HK-2 (cell line): ENCODE data around the gene KIF1A.

Experiments
- DNase-seq: peaks from one replicate; pipeline ENCODE4 v3.0.0-alpha.2; 2018; ENCODE audit not compliant: unreplicated experiment

KIF1A gene

DNA sequence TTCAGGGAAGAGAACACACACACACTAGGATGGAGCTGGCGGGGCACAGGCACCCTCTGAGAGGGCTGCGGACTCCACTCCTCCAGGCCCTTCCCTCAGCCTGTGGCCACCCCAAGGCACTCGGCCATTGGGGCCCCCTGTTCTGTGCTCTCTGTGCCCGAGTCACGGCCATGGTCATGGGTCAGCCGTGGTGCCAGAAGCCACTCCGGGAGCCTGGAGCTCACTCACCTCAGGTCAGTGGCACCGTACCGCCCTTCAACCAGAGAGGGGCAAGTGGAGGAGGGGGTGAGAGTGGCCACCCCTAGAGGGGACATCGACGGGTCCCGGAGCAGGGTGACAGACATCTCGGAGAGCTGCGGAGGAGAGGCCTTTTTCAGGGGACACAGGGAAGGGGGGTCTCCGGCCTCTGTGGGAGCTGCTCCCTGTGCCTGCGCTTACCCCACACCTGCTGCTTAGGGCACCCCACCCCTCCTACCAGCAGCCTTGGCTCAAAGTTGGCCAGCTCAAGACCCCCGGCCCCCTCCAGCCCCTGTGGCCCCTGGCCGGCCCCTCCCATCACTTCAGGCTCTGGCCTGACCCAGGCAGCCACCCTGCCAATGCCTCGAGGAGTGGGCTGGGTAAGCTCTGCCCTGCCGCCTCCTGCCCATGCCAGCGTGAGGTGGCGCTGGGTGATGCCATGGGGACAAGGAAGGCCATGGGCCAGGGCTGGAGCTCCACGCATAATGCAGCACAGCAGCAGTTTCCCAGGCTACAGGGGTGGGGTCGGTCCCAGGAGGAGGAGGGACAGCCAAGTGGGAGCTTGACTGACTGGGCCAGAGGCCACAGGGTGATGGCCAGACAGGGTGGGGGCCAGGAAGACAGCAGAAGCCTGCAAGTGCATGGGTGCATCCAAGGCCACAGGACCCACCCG, 99.1 kb downstream of the KIF1A start:
- DNase-seq: no peak

DNA sequence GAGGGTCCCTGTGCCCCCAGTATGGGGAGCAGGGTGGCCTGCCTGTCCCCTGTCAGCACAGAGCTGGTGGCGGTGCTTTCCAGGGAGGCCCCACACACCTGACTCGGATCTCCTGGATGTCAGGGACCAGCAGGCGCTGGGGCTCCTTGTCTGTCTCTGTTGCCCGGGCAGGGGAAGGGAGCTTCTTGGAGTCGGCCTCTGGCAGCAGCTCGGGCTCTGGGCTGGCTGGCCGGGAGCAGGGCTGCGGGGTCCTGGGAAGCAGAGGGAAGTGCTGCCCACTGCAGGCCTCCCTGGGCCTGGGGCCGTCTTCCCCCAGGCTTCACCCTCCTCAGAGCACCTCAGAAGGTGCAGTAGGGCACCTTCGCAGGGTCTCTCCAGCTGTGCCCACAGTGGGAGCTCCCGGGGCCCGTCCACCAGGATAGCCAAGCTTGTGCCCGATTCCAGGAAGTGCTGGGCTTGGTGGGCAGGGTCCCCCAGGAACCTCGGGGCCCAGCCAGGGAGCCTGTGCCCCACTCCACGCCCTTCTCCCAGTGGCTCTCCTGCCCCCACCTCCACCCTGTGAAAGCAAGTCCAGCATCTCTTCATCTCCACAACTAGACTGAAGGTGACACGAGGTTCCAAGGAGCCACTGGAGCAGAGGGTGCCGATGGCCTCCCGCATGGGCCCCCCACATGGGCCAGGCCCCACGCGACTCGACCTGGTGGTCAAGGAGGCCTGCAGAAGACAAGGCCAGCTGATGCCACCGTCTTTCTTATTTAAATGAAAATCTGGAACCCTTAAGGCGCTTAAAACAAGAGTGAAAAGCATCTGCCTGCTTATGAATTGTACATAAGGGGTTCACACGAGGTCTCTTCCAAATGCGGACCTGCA, 100.1 kb downstream of the KIF1A start:
- no peak for DNase-seq

DNA sequence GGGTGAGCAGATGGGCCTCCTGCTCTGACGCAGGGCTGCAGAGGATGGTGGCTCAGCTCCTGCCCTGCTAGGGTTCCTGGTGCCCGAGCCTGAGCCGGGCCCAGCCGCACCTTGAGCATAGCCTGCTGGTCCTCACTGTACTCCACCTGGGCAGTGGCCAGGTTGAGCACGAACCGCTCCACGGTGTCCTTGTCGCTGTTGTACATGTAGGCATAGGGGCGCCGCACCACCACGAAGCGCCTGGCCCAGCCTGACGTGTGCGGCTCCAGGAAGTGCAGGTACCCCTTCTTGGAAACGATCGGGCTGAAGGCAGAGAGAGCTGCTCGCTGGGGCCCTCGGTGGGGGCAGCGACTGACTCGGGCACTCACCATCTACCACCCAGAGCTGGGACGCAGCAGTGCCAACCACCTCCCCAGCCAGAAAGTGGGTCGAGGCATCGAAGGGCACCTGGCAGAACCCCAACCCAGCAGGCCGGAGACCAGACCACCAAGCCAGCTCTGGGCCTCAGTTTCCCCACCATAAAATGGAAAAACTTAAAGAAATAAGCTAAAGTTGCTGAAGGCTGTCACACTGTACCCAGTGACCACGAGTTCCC, 101.0 kb downstream of the KIF1A start:
- DNase-seq: no peak

DNA sequence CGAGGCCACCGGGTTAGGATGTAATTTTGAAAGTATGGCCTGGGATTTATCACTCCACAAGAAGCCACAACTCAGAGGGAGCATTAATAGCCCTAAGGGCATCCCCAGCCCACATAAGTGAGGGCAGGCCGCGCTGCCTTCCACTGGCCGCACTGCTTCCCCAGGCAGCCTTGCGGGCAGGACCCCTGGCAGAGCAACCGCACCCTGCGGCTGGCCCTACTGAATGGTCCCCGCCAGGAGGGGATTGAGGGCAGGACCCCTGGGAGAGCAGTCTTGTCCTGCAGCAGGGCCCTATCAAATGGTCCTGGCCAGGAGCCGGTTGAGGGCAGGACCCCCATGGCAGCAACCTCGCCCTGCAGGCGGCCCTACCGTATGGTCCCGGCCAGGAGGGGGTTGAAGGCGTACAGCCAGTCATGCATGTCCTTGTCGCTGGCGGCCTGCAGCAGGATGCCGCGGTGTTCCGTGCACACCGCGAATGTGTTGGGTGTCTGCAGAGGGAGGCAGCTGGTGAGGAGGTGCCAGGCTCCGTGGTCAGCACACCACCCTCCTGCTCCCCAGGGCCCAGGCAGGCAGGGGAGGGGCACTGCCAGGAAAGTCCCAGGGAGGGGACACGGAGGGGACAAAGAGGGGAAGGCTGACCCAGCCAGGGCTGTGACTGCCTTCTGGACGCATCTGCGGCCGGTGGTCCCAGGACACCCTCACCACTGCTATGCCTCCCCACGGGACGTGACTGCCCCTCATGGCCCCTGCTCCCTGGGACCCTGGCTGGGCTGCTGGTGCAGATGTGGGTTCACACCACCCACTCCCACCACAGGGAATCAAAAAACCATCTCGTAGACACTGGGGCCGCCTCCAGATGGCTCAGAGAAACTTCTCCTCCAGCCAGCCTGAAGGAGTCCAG, 102.1 kb downstream of the KIF1A start:
- DNase-seq: no peak

DNA sequence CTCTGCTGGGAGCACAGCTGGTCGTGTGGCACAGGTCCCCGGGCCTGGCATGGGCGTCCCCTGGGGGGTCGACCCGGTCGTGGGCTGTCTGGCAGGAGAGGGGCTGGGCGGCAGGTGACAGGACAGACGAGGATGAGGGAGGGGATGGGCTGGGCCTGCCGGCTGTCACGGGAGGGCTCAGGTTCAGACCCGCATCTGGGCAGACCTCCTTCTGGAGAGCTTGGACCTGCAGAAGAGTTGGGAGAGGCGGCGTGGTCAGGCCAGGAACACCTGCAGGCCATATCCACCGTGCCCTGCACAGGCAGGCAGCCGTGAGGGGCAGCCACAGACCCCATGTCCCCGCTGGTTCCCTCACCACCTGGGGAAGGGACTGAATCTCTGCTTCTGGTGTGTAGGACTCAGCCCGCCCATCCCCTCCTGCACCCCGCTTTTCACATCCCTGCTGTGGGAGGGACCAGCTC, 102.8 kb downstream of the KIF1A start:
- no peak for DNase-seq

DNA sequence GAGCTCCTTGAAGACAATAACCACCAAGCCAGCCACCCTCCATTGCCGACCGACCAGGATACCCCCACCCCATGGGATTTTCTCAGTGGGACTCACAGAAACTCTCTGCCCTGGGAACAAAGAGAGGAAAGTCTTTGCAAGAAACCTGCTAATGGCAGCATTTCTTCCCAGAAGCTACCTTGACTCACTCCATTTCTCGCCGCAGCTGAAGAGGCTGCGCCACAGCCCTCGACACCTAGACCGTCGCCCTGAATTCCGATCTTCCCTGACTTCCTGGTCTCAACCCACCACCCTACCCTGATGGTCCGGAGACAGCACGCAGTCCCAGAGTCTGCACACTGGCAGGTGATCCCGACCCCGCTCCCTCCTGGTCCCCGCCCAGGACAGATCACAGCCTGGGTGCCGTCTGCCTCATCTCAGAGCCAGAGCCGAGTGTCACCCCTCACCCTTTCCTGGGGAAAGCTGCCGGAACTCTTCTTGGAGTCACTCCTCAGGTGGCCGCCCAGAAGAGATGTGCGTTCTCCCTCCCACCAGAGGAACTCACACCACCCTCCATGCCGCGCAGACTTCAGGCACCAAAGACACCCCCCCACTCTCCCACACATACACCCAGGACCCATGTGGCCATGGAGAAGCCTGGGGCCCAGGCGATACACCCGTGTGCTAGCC, 103.8 kb downstream of the KIF1A start:
- no peak for DNase-seq

DNA sequence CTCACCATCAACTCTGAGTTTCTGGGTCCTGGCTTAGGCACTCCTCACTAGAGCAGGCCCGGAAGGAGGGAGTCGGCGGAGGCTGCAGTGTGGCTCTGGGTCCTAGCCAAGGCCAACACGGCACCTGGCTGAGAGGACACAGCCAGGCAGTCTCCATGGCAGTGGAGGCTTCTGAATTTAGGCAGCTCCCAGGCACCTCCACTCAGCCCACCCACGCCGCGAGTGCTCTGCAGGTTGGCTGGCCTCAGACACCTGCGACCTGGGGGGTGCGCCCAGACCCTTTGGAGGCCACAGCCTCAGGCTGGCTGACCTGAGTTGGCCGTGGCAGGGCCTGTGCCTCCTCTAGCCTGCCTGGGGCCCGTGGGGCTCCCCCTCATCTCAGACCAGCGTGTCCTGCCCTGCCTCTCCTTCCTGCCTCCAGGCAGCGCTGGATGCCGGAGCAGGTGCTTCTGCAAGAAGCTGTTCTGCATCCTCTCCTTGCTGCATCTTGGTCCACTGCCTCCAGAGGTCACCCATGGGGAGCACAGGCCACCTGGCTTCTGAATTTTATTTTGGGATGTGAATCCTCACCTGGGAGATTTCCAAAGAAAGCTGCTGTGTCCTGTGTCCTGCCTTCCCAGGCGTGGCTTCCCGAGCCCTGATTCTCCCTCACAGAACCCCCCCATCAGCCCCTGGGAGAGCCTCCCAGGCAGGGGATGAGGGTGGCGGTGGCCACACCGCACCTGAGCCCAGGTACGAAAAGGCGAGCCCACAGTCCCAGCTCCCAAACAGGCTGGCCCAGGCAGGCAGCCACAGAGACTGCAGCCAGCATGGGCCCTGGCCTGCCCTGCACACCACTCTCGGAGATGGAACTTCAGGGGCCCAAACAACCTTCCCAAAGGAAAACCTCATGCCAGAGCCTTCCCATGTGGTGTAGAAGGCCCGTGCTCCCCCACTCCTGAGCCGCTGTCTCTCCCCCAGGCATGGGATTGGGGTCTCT, 105.0 kb downstream of the KIF1A start:
- no peak for DNase-seq

DNA sequence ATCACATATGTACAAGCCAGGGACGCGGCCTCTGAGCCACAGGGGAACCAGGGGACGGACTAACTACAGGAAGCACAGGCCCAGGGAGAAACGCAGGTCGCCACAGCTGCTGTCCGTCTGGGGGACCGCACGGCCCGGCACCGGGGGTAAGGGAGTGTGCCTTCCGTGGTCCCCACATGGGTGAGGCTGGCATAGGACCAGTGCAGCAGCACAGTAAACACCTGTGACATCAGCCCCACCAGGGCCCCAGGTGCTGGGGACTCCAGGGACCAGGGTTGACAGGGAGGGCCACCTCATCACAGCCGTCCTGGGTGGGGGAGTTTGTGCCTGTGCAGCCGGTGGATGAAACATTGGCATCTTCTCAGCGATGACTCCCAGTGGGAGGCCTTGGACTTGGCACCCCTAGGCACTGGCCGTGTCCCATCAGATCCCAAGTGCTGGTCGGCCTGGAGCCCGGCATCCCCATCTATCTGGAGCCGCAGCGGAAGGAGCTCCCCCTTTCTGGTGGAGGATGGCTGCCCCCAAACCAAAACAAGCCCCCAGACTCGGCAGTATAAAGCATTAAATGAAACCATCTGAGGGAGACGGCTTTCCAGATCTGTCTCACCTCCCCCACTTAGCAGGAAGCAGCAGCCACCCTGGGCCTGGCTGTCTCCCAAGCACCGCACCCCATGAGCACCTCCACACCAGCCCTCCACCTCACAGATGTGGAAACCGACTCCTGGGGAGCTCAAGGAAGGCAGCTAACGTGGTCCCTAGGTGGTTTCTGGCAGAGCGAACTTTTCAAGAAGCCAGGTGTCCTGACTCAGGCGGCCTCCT, 105.9 kb downstream of the KIF1A start:
- DNase-seq: no peak

DNA sequence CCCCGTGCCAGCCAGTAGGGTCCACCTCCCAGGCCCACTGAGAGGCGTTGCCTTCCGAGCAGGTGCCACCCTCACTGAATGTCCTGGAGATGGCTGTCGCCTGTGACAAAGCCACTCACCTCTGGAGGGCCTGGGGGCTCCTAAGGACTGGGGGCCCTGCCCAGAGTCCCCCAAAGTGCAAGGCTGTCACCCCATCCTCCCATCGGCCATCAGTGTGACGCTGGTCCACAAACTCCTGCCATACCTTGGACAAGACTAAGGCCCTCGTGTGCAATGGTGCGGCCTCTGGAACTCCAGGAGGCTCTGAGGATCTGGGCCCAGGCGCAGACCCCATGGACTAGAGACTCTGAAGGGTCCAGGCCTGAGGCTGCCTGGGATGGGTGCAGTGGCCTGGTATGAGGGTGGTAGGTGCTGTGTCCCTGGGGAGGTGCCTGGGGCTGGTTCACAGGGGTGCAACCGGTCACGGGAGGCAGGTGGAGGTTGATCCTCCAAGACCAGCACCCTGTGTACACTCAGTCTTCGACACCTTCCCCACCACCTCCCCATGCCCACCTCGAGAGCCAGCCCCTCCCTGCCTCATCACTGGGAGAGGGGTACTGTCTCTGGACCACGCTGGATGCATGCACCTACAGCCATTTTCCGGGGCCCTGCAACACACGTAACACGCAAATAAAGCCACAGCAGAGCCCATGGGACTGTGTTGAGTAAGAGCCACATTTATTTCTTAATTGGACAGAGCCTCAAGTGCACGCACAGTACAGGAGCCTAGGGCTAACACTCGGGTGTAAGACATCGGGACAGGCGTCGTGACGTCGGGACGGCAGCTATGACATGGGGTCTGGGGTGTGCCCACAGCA, 106.7 kb downstream of the KIF1A start:
- DNase-seq: no peak

DNA sequence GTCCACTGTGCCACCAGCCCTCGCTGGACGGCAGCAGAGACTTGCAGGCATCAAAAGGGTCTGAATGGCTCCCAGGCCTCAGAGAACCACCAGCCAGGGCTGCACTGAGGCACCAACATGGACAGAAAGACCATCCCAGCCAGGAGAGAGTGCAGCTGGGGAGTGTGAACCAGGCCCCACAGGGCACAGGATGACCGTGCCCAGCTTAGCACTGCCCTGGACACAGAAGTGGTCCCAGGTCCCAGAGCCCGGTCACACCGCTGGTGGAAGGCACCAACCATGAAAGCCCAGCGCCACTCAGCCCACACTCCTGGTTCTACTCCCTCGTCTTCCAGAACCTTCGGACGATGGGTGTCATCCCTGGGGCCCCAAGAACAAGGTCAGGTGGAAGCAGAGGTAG, 107.9 kb downstream of the KIF1A start:
- no peak for DNase-seq

DNA sequence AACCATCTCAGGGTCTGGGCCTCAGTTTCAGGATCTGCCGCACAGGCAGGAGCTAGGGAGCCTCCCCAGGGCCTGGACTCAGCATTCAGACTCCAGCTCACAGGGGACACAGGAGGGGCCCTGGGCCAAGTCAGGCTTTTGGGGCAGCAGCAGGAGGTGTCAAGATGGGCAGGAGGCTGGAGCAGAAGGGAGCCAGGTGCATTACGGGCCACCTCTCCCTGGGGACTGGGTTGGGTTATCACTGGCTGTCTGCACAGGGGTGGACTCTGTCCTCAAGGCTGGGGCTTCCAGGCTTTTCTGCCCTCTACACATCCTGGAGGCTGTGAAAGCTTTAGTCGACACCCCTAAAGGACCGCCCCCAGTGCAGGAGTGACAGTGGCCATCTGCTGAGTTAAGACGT, 108.3 kb downstream of the KIF1A start:
- DNase-seq: no peak

DNA sequence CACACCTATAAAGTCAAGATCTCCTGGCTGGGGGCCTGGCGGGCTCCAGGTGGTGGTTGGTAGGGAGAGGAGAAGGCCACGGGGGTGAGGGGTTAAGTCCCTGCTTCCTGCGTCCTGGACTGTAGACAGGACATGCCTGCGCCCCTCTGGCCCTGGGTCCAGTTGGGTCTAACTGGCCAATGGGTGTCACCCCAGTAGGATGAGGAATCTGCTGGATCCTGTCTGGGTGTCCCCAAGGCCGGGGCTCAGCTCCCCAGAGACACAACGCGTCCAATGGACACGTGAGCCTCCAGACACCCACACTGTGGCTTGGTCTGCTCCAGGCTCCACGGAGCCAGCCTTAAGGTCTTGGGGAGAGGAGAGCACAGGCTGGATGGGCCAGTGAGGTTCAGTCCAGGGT, 108.7 kb downstream of the KIF1A start:
- DNase-seq: no peak

DNA sequence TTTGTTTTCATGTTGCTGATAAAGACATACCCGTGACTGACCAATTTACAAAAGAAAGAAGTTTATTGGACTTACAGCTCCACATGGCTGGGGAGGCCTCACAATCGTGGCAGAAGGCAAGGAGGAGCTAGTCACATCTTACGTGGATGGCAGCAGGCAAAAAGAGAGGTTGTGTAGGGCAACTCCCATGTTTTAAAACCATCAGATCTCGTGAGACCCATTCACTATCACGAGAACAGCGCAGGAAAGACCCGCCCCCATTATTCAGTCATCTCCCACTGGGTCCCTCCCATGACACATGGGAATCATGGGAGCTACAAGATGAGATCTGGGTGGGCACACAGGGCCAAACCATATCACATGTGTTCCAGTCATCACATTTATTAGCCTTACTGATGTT, 111.6 kb downstream of the KIF1A start:
- DNase-seq: no peak

DNA sequence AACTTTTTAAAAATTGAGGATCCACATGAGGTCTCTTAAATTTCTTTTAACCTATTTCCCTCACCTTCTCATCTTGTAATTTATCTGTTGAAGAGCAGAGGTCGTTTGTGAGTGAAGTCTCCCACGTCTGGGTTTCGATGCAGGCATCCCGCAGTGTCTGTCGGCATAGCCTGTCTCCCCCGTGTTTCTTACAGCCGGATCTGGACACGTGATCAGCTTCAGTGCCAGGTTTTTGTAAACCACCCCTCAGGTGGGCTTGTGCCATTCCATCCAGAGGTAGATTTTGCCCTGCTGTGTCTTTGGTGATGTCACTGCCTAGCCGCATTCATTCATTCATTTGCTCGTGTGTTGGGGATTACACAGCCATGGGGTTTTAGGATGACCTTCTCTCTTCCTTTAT, 112.2 kb downstream of the KIF1A start:
- DNase-seq: no peak

DNA sequence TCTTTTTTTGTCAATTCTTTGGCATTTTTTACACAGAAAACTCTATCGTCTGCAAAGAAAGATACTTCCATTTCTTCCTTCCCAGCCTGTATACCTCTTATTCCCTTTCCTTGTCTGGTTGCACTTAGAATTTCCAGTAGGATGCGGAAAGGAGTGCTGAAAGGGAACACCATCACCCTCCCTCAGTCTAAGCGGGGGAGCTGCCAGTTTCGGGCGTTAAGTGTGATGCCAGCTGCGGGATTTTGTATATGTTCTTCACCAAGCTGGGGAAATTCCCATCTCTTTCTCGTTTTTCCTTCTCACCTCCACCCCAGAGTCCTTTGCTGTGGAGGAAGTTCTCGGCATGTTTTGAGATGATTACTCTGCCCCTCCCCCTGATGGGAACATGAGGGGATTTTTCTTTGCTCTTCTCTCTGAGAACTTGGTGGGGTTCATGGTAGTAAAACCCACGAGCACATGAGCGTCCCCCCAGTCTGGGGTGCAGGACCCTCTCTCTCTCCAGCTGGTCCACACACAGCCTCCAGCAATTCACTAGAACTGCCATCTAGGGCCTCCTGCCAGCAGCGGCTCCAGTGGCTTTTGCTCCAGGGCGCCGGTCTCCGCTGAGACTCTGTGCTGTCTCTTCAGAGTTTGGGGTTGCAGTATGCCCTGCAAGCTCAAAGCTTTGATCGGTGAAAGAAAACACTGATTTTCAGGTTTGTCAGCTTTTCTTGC, 112.8 kb downstream of the KIF1A start:
- DNase-seq: no peak

DNA sequence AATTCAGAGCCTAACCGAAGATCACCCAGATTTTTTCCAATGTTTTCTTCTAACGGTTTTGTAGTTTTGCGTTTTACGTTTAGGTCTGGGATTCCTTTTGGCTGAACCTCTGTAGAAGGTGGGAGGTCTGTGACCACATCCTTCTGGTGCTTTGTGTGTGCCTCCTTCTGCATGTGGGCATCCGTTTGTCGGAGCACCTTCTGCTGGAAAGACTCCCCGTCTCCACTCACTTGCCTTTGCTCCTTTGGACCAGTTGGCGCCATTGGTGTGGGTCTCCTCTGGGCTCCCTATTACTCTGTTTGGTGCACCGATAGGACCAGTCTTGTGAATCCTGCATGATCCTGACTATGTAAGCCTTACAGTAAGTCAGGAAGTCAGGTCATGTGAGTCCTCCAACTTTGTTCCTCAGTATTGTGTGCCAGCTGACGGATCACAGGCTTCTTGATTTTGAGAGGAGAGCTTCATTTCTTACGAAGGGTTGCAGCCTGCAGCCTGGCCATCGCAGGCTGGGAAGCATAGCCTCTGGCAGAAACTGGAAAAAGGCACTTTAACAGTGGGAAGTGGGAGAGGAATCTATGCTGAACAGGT, 114.7 kb downstream of the KIF1A start:
- no peak for DNase-seq

DNA sequence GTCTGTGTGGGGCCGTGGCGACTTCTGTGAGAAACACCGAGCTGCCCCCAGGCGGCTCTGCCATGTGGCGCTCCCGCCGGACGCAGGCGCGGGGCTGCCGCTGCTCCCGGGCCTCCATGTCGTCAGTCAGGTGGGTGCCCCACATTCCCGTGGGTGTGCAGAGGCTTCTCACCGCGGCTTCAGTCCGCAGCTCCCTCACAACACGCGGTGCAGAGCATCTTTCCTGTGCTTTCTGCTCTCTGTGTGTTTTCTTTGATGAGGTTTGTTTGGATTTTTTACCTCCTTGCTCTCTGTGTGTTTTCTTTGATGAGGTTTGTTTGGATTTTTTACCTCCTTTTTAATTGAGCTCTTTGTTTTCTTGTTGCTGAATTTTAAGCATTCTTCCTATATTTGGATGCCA, 115.4 kb downstream of the KIF1A start:
- DNase-seq: no peak
